ENCODE data around the gene CCDC85B. TPM values are rescaled to one million over a fixed set of nuclear protein-coding genes. Genes with fewer than 3 reads are reported as not detected.

The CCDC85B gene
- total RNA-seq, 1 donor from 2014 or later, result 3.9 TPM

GRCh38 chr11:65849771-65850216 lies 40.7 kb upstream of the CCDC85B start:
- TF ChIP-seq CTCF (IDR thresholded peaks at IDR 0.05), result no peak
- TF ChIP-seq EZH2 (IDR thresholded peaks at IDR 0.05), result no peak
- TF ChIP-seq EZH2phosphoT487 (IDR thresholded peaks at IDR 0.05), result no peak
- peaks cover 32% of the 10 kb centered on the region for H3F3A ChIP-seq (ENCODE audit: low read depth)
- no peak overlapping the region for H3K27ac Mint-ChIP-seq
- peaks cover 17% of the 10 kb centered on the region for H3K27me3 Mint-ChIP-seq (ENCODE audit: insufficient read depth, low read depth)
- peaks cover 7% of the 10 kb centered on the region for H3K9me3 Mint-ChIP-seq
- no peak overlapping the region for H3K4me2 ChIP-seq
- peaks cover 27% of the 10 kb centered on the region for H3K36me3 Mint-ChIP-seq
- H4K20me1 ChIP-seq (ENCODE audit: low read depth), result peaks cover 12% of the 10 kb centered on the region
- H3K9me3 ChIP-seq (ENCODE audit: low read depth), result no peaks in the 10 kb centered on the region
- H3K4me1 ChIP-seq, result no peaks in the 10 kb centered on the region
- H3K79me2 ChIP-seq (ENCODE audit: low read depth), result peaks cover 12% of the 10 kb centered on the region
- no peak overlapping the region for H3K4me3 Mint-ChIP-seq
- H3K4me1 Mint-ChIP-seq, result peaks cover 2% of the 10 kb centered on the region
- H3K27ac ChIP-seq, result peak overlapping the region; percentile 29
- H3K9ac ChIP-seq, result no peak overlapping the region
- no peaks in the 10 kb centered on the region for H3K27me3 ChIP-seq
- H3K4me3 ChIP-seq, result no peak overlapping the region
- DNase-seq (ENCODE audit: low spot score), result no peak
- no peaks in the 10 kb centered on the region for H3K36me3 ChIP-seq
- H2AFZ ChIP-seq (replicated peaks), result no peak overlapping the region

- Histone ChIP-seq H3K36me3 (peaks cover under 1% of the 10 kb centered on the region), H3K9ac (no peak overlapping the region), H2AFZ (replicated peaks) (no peak overlapping the region), H3K4me2 (no peak overlapping the region), H3K9me3 (ENCODE audit: low read depth) (no peaks in the 10 kb centered on the region), H3K4me1 (no peaks in the 10 kb centered on the region), H3K27me3 (no peaks in the 10 kb centered on the region), H3K4me3 (no peak overlapping the region), H3K79me2 (ENCODE audit: low read depth) (peaks cover 18% of the 10 kb centered on the region), H3K27ac (no peak overlapping the region), H4K20me1 (ENCODE audit: low read depth) (peaks cover 18% of the 10 kb centered on the region), H3F3A (ENCODE audit: low read depth) (peaks cover 39% of the 10 kb centered on the region)
- Mint-ChIP-seq H3K4me3 (no peak overlapping the region), H3K4me1 (peaks cover 3% of the 10 kb centered on the region), H3K9me3 (peaks cover 7% of the 10 kb centered on the region), H3K27me3 (ENCODE audit: insufficient read depth, low read depth) (peaks cover 17% of the 10 kb centered on the region), H3K36me3 (peaks cover 31% of the 10 kb centered on the region), H3K27ac (no peak overlapping the region)
- TF ChIP-seq EZH2 (IDR thresholded peaks at IDR 0.05) (no peak), EZH2phosphoT487 (IDR thresholded peaks at IDR 0.05) (no peak), CTCF (IDR thresholded peaks at IDR 0.05) (no peak)
- DNase-seq (ENCODE audit: low spot score), result no peak
Observed at GRCh38 chr11:65850217-65851082, 40.0 kb upstream of the CCDC85B start.

GRCh38 chr11:65851083-65851579 lies 39.3 kb upstream of the CCDC85B start:
- Mint-ChIP-seq H3K27me3 (ENCODE audit: insufficient read depth, low read depth) (peaks cover 18% of the 10 kb centered on the region), H3K27ac (no peak overlapping the region), H3K4me1 (peaks cover 8% of the 10 kb centered on the region), H3K9me3 (peaks cover 7% of the 10 kb centered on the region), H3K4me3 (no peak overlapping the region), H3K36me3 (peaks cover 38% of the 10 kb centered on the region)
- Histone ChIP-seq H3K36me3 (peaks cover 7% of the 10 kb centered on the region), H3K9me3 (ENCODE audit: low read depth) (no peaks in the 10 kb centered on the region), H3K27me3 (no peaks in the 10 kb centered on the region), H2AFZ (replicated peaks) (no peak overlapping the region), H3K79me2 (ENCODE audit: low read depth) (peaks cover 25% of the 10 kb centered on the region), H3K9ac (no peak overlapping the region), H3K4me2 (no peak overlapping the region), H3K27ac (peak overlapping the region; percentile 46), H3F3A (ENCODE audit: low read depth) (peaks cover 46% of the 10 kb centered on the region), H4K20me1 (ENCODE audit: low read depth) (peaks cover 25% of the 10 kb centered on the region), H3K4me1 (no peaks in the 10 kb centered on the region), H3K4me3 (no peak overlapping the region)
- DNase-seq (ENCODE audit: low spot score), result peak; percentile 45
- TF ChIP-seq EZH2 (IDR thresholded peaks at IDR 0.05) (no peak), CTCF (IDR thresholded peaks at IDR 0.05) (peak; percentile 51)

All from neural progenitor cell (in vitro differentiated cells).